ENCODE measurements around the gene WWP2. TPM values are rescaled to one million over a fixed set of nuclear protein-coding genes. Genes with fewer than 3 reads are reported as not detected.
"Not testable (repeated sequence)": the region's sequence is repeated elsewhere in the genome, so short reads cannot be mapped to it uniquely, and the experiment has no call there.

The WWP2 gene
- total RNA-seq, 2 donors from 2014 or later, result 73.2 to 102 TPM

DNA sequence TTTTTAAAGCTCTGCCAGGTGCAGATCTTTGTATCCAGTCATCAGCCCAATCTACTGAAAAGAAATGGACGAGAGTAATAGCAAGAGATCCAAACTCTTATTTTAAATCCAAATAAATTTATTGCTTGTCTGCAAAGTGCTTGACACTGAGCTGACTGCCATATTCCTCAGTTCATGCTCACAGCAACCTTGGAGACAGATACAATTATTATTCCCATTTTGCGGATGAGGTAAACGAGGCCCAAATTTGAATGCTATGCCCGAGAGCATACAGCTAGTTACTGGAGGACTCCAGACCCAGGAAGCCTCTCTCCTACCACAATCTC is 8.0 kb upstream of the WWP2 start:
- Histone ChIP-seq H3K4me3 (peak overlapping the region; percentile 92), H3K27me3 (no peaks in the 10 kb centered on the region), H3K27ac (peak overlapping the region; percentile 51), H3K9ac (ENCODE audit: low read depth in 2 of 2, low read length in 2 of 2) (peak overlapping the region; percentile 75 to 94), H3K9me3 (no peaks in the 10 kb centered on the region), H3K4me1 (no peaks in the 10 kb centered on the region), H3K36me3 (peaks cover 8% of the 10 kb centered on the region)
- DNase-seq, result no peak
- TF ChIP-seq, protein P1, sequence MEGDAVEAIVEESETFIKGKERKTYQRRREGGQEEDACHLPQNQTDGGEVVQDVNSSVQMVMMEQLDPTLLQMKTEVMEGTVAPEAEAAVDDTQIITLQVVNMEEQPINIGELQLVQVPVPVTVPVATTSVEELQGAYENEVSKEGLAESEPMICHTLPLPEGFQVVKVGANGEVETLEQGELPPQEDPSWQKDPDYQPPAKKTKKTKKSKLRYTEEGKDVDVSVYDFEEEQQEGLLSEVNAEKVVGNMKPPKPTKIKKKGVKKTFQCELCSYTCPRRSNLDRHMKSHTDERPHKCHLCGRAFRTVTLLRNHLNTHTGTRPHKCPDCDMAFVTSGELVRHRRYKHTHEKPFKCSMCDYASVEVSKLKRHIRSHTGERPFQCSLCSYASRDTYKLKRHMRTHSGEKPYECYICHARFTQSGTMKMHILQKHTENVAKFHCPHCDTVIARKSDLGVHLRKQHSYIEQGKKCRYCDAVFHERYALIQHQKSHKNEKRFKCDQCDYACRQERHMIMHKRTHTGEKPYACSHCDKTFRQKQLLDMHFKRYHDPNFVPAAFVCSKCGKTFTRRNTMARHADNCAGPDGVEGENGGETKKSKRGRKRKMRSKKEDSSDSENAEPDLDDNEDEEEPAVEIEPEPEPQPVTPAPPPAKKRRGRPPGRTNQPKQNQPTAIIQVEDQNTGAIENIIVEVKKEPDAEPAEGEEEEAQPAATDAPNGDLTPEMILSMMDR (IDR thresholded peaks at IDR 0.05), result no peak
- intact Hi-C loops (cut with DNase I), result loop anchor here (2.0 kb wide), 1 partner anchor 45 kb away; no protein-coding TSS in a partner anchor

DNA sequence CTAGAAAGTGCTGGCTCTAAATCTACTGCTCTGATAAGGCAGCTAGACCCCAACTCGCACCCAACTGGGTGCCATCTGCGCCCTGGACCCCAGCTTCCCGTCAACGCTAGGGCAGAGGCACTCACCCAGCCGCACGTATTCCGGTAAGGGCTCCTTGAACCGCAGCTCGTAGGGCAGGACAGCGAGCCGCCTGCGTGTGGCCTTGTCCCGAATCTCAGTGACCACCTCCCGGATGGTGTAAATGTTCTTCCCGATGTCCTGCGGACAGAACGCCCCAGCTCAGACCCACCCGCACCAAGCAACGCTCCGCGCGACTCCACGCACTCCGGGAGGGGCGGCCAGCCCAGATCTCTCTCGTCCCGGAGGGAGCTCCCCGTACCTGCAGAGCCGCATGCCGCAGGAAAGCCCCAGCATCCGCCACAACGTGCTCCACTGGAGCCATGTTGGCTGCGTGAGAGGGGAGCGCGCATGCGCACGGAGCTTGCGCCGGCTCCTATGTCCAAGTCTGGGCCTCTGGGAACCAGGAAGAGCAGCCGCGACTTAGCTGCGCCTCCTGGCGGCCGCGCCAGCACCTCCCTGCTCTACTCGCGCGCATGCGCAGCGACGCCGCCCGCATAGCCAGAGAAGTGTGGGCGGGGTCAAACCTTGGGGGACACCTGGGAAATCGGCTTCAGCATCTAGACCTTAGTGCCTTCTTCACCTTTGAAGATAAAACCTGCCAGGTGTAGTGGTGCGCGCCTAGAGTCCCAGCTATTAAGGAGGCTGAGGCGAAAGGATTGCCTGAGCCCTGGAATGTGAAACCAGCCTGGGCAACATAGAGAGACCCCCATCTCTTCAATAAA is 7.4 kb upstream of the WWP2 start, which contains the start of gene NOB1:
TSS of gene NOB1 (minus strand) at position 458 of the 842 bp plus-strand sequence. CDS start at position 442, 16 bp downstream.
- peak within 1 kb of the TSS; percentile 75 to 94 for H3K9ac ChIP-seq (ENCODE audit: low read depth in 2 of 2, low read length in 2 of 2)
- no peaks in the 10 kb centered on the region for H3K27me3 ChIP-seq
- no peaks in the 10 kb centered on the region for H3K9me3 ChIP-seq
- H3K36me3 ChIP-seq, result peaks cover 8% of the 10 kb centered on the region
- H3K4me3 ChIP-seq, result peak within 1 kb of the TSS; percentile 92
- TF ChIP-seq, protein P1 (IDR thresholded peaks at IDR 0.05), result peak; percentile 97
- H3K27ac ChIP-seq, result peak within 1 kb of the TSS; percentile 51
- no peaks in the 10 kb centered on the region for H3K4me1 ChIP-seq
- intact Hi-C loops (cut with DNase I), result loop anchor here (2.0 kb wide), 1 partner anchor 46 kb away; no protein-coding TSS in a partner anchor
- peak; percentile 95 for DNase-seq

DNA sequence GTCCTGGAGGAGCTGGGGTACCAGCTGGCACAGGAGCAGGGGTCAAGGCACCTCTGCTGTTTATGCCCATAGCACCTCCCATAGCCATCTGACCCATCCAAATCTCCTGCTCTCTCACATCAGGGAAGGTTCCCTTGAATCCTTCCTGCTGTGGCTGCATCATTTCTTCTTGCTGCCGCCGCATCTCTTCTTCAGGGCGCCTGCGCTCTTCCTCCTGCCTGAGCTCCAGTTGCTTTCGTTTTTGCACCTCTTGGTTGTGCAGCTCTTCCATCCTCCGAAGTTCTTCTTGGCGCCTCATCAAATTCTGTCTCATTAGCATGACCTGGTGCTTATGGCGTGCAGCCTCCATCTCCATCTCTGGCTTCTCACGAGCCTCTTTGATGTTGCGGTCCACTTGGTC is 5.4 kb upstream of the WWP2 start:
- DNase-seq, result no peak
- intact Hi-C loops (cut with DNase I), result no loop called here

GRCh38 chr16:69757375-69757774 is 4.8 kb upstream of the WWP2 start:
- H3K4me1 ChIP-seq; intact Hi-C loops (cut with DNase I); H3K27ac ChIP-seq; H3K9me3 ChIP-seq; DNase-seq; H3K36me3 ChIP-seq; H3K27me3 ChIP-seq; H3K9ac ChIP-seq (ENCODE audit: low read depth in 2 of 2, low read length in 2 of 2); H3K4me3 ChIP-seq: not testable (repeated sequence)

More for the DNA sequence above, 5.4 kb upstream of the WWP2 start:
- no peak overlapping the region for H3K27ac ChIP-seq
- no peak overlapping the region for H3K4me3 ChIP-seq
- no peaks in the 10 kb centered on the region for H3K4me1 ChIP-seq
- H3K27me3 ChIP-seq, result no peaks in the 10 kb centered on the region
- TF ChIP-seq, protein P1 (IDR thresholded peaks at IDR 0.05), result no peak
- H3K9ac ChIP-seq (ENCODE audit: low read depth in 2 of 2, low read length in 2 of 2), result no peak overlapping the region
- H3K36me3 ChIP-seq, result no peaks in the 10 kb centered on the region
- H3K9me3 ChIP-seq, result no peaks in the 10 kb centered on the region

GRCh38 chr16:69762814-69763598 is 874 bp downstream of the WWP2 start:
- no peaks in the 10 kb centered on the region for H3K9me3 ChIP-seq
- peak overlapping the region; percentile 91 for H3K4me3 ChIP-seq
- H3K27me3 ChIP-seq, result no peaks in the 10 kb centered on the region
- DNase-seq, result peak; percentile 40
- TF ChIP-seq, protein P1 (IDR thresholded peaks at IDR 0.05), result no peak
- H3K4me1 ChIP-seq, result peaks cover 4% of the 10 kb centered on the region
- H3K27ac ChIP-seq, result peak overlapping the region; percentile 90
- intact Hi-C loops (cut with DNase I), result no loop called here
- H3K9ac ChIP-seq (ENCODE audit: low read depth in 2 of 2, low read length in 2 of 2), result peak overlapping the region; percentile 96 to 99
- no peaks in the 10 kb centered on the region for H3K36me3 ChIP-seq
